Neural cell (in vitro differentiated cells): ENCODE measurements around the gene YPEL1. TPM values are rescaled to one million over a fixed set of nuclear protein-coding genes. Genes with fewer than 3 reads are reported as not detected.

Source experiments
- H2AFZ ChIP-seq: fragments of 200-600, 300-800 bp; sonication (generic), shearing (Covaris generic); 2 replicates; pipeline ENCODE4 v1.6.0; 2014; ENCODE audit warnings: low read depth, mild to moderate bottlenecking, antibody characterized with exemption, low read length, moderate library complexity
- H3F3A ChIP-seq: fragments of 200-600 bp; shearing (Covaris generic); 2 replicates; pipeline ENCODE4 v1.6.1; 2016; ENCODE audit warnings: mild to moderate bottlenecking, moderate library complexity, mixed read lengths, antibody characterized with exemption, low read length; ENCODE audit not compliant: insufficient read depth, poor library complexity, severe bottlenecking
- H3K27ac ChIP-seq: fragments of 200-600, 300-800 bp; sonication (generic), shearing (Covaris generic); 2 replicates; pipeline ENCODE4 v1.5.1; 2014; ENCODE audit warnings: mild to moderate bottlenecking, low read length, moderate library complexity
- H3K27me3 ChIP-seq: fragments of 300-800, 200-600 bp; sonication (generic), shearing (Covaris generic); 2 replicates; pipeline ENCODE4 v1.6.0; 2014; ENCODE audit warnings: mild to moderate bottlenecking, low read depth, low read length, moderate library complexity; ENCODE audit not compliant: insufficient read depth
- H3K36me3 ChIP-seq: fragments of 300-800, 200-600 bp; sonication (generic), shearing (Covaris generic); 2 replicates; pipeline ENCODE4 v1.5.1; 2014; ENCODE audit warnings: mild to moderate bottlenecking, antibody characterized with exemption, low read length, moderate library complexity; ENCODE audit not compliant: insufficient read depth
- H3K4me2 ChIP-seq: fragments of 300-800, 200-600 bp; sonication (generic), shearing (Covaris generic); 2 replicates; pipeline ENCODE4 v1.6.0; 2014; ENCODE audit warnings: mild to moderate bottlenecking, low read length
- H3K4me3 ChIP-seq: fragments of 300-800, 200-600 bp; sonication (generic), shearing (Covaris generic); 2 replicates; pipeline ENCODE4 v1.5.1; 2014; ENCODE audit warnings: mild to moderate bottlenecking, low read length, moderate library complexity
- H3K79me2 ChIP-seq: fragments of 200-600 bp; shearing (Covaris generic); replicated peaks from 2 replicates; pipeline ENCODE4 v1.6.0; 2014; ENCODE audit warnings: mild to moderate bottlenecking, low read length, moderate library complexity; ENCODE audit not compliant: insufficient read depth
- H3K9ac ChIP-seq: fragments of 300-800, 200-600 bp; sonication (generic), shearing (Covaris generic); 2 replicates; pipeline ENCODE4 v1.6.1; 2016; ENCODE audit warnings: mild to moderate bottlenecking, low read length, mixed read lengths
- H3K9me2 ChIP-seq: fragments of 200-600 bp; shearing (Covaris generic); 2 replicates; pipeline ENCODE4 v1.6.1; 2016; ENCODE audit warnings: mild to moderate bottlenecking, low read length, mixed read lengths; ENCODE audit not compliant: insufficient read depth
- H3K9me3 ChIP-seq: fragments of 200-600, 300-800 bp; sonication (generic), shearing (Covaris generic); 2 replicates; pipeline ENCODE4 v1.6.1; 2016; ENCODE audit warnings: mild to moderate bottlenecking, mixed run types, low read length, moderate library complexity, mixed read lengths
- H4K20me1 ChIP-seq: fragments of 200-600 bp; shearing (Covaris generic); 2 replicates; pipeline ENCODE4 v1.6.1; 2016; ENCODE audit warnings: mild to moderate bottlenecking, mixed run types; ENCODE audit not compliant: insufficient read depth
- EP300 ChIP-seq: fragments of 450-650 bp; conservative IDR thresholded peaks from 2 replicates; pipeline ENCODE4 v1.6.1; 2014; ENCODE audit warnings: antibody characterized with exemption, mild to moderate bottlenecking, moderate library complexity; ENCODE audit not compliant: poor library complexity, severe bottlenecking
- EZH2 ChIP-seq: fragments of 200-600, 300-800 bp; shearing (Covaris generic), sonication (generic); IDR thresholded peaks from 2 replicates; pipeline ENCODE4 v1.6.1; 2014; ENCODE audit warnings: antibody characterized with exemption, low read length, borderline replicate concordance, mild to moderate bottlenecking; ENCODE audit not compliant: insufficient read depth, poor library complexity, severe bottlenecking
- MXI1 ChIP-seq: fragments of 450-650 bp; conservative IDR thresholded peaks from 2 replicates; pipeline ENCODE4 v1.6.1; 2014; ENCODE audit warnings: antibody characterized with exemption, mild to moderate bottlenecking; ENCODE audit not compliant: poor library complexity, severe bottlenecking
- POLR2AphosphoS5 ChIP-seq: IDR thresholded peaks from 2 replicates; pipeline ENCODE4 v1.6.1; 2012
- RAD21 ChIP-seq: fragments of 450-650 bp; conservative IDR thresholded peaks from 2 replicates; pipeline ENCODE4 v1.6.1; 2014; ENCODE audit warnings: antibody characterized with exemption, mild to moderate bottlenecking, moderate library complexity
- SMC3 ChIP-seq: fragments of 450-650 bp; conservative IDR thresholded peaks from 2 replicates; pipeline ENCODE4 v1.6.1; 2014; ENCODE audit warnings: antibody characterized with exemption, mild to moderate bottlenecking, moderate library complexity; ENCODE audit not compliant: poor library complexity
- TAF1 ChIP-seq: IDR thresholded peaks from 2 replicates; pipeline ENCODE4 v1.6.1; 2012; ENCODE audit warnings: low read depth
- polyA plus RNA-seq: library from polyadenylated mRNA; depleted of rRNA; stranded (reverse); fragments of >200 nt; gene quantifications from 2 replicates; pipeline ENCODE4 v1.2.3, GENCODE V29; 2014
- TF ChIP-seq, protein P1 (sequence below): fragments of 450-650 bp; IDR thresholded peaks from 2 replicates; pipeline ENCODE4 v1.5.1; 2014; ENCODE audit warnings: antibody characterized with exemption, mild to moderate bottlenecking, moderate library complexity; ENCODE audit not compliant: poor library complexity, severe bottlenecking
- TF ChIP-seq, protein P2 (sequence below): IDR thresholded peaks from 2 replicates; pipeline ENCODE4 v1.6.1; 2012; ENCODE audit warnings: borderline replicate concordance

Gene YPEL1
- polyA plus RNA-seq, 1 donor from 2014 or later: 38.0 TPM

- H3K27me3 ChIP-seq: no peaks in the 10 kb centered on the region
- H3K4me2 ChIP-seq: no peak overlapping the region
- no peaks in the 10 kb centered on the region for H3K9me3 ChIP-seq
- H3F3A ChIP-seq: no peaks in the 10 kb centered on the region
- no peak overlapping the region for H3K4me3 ChIP-seq
- no peaks in the 10 kb centered on the region for H3K36me3 ChIP-seq
- H3K9me2 ChIP-seq: no peaks in the 10 kb centered on the region
- TF ChIP-seq SMC3 (no peak), MXI1 (no peak), POLR2AphosphoS5 (no peak), TAF1 (no peak), EP300 (no peak), RAD21 (no peak), EZH2 (no peak)
- TF ChIP-seq, protein P1, sequence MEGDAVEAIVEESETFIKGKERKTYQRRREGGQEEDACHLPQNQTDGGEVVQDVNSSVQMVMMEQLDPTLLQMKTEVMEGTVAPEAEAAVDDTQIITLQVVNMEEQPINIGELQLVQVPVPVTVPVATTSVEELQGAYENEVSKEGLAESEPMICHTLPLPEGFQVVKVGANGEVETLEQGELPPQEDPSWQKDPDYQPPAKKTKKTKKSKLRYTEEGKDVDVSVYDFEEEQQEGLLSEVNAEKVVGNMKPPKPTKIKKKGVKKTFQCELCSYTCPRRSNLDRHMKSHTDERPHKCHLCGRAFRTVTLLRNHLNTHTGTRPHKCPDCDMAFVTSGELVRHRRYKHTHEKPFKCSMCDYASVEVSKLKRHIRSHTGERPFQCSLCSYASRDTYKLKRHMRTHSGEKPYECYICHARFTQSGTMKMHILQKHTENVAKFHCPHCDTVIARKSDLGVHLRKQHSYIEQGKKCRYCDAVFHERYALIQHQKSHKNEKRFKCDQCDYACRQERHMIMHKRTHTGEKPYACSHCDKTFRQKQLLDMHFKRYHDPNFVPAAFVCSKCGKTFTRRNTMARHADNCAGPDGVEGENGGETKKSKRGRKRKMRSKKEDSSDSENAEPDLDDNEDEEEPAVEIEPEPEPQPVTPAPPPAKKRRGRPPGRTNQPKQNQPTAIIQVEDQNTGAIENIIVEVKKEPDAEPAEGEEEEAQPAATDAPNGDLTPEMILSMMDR: no peak
- TF ChIP-seq, protein P2, sequence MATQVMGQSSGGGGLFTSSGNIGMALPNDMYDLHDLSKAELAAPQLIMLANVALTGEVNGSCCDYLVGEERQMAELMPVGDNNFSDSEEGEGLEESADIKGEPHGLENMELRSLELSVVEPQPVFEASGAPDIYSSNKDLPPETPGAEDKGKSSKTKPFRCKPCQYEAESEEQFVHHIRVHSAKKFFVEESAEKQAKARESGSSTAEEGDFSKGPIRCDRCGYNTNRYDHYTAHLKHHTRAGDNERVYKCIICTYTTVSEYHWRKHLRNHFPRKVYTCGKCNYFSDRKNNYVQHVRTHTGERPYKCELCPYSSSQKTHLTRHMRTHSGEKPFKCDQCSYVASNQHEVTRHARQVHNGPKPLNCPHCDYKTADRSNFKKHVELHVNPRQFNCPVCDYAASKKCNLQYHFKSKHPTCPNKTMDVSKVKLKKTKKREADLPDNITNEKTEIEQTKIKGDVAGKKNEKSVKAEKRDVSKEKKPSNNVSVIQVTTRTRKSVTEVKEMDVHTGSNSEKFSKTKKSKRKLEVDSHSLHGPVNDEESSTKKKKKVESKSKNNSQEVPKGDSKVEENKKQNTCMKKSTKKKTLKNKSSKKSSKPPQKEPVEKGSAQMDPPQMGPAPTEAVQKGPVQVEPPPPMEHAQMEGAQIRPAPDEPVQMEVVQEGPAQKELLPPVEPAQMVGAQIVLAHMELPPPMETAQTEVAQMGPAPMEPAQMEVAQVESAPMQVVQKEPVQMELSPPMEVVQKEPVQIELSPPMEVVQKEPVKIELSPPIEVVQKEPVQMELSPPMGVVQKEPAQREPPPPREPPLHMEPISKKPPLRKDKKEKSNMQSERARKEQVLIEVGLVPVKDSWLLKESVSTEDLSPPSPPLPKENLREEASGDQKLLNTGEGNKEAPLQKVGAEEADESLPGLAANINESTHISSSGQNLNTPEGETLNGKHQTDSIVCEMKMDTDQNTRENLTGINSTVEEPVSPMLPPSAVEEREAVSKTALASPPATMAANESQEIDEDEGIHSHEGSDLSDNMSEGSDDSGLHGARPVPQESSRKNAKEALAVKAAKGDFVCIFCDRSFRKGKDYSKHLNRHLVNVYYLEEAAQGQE: no peak
- no peak overlapping the region for H2AFZ ChIP-seq
- H3K27ac ChIP-seq: no peak overlapping the region
- H3K9ac ChIP-seq: no peak overlapping the region
- H4K20me1 ChIP-seq: no peaks in the 10 kb centered on the region
- H3K79me2 ChIP-seq: no peaks in the 10 kb centered on the region
Observed at GRCh38 chr22:21709688-21710087, 25.9 kb downstream of the YPEL1 start.

GRCh38 chr22:21708960-21709359, 26.6 kb downstream of the YPEL1 start:
- Histone ChIP-seq H3K9me2 (no peaks in the 10 kb centered on the region), H2AFZ (no peak overlapping the region), H3K27me3 (no peaks in the 10 kb centered on the region), H3K36me3 (no peaks in the 10 kb centered on the region), H3F3A (no peaks in the 10 kb centered on the region), H3K79me2 (no peaks in the 10 kb centered on the region), H3K9me3 (no peaks in the 10 kb centered on the region), H3K4me3 (no peak overlapping the region), H4K20me1 (no peaks in the 10 kb centered on the region), H3K9ac (no peak overlapping the region), H3K4me2 (no peak overlapping the region), H3K27ac (no peak overlapping the region)
- no peak for TF ChIP-seq RAD21

GRCh38 chr22:21707677-21708076, 27.9 kb downstream of the YPEL1 start:
- no peaks in the 10 kb centered on the region for H4K20me1 ChIP-seq
- no peak overlapping the region for H3K4me2 ChIP-seq
- no peaks in the 10 kb centered on the region for H3F3A ChIP-seq
- no peaks in the 10 kb centered on the region for H3K9me2 ChIP-seq
- H2AFZ ChIP-seq: no peak overlapping the region
- no peak for TF ChIP-seq SMC3
- no peak for TF ChIP-seq EP300
- no peak for TF ChIP-seq RAD21
- TF ChIP-seq, protein P1: no peak
- TF ChIP-seq MXI1: no peak
- no peak for TF ChIP-seq POLR2AphosphoS5
- no peak for TF ChIP-seq TAF1
- no peak for TF ChIP-seq EZH2
- TF ChIP-seq, protein P2: no peak
- H3K79me2 ChIP-seq: no peaks in the 10 kb centered on the region
- no peak overlapping the region for H3K27ac ChIP-seq
- H3K36me3 ChIP-seq: no peaks in the 10 kb centered on the region
- no peaks in the 10 kb centered on the region for H3K27me3 ChIP-seq
- H3K9me3 ChIP-seq: no peaks in the 10 kb centered on the region
- no peak overlapping the region for H3K4me3 ChIP-seq
- H3K9ac ChIP-seq: no peak overlapping the region
